ENCODE results near the gene HERC3. TPM values are rescaled to one million over a fixed set of nuclear protein-coding genes. Genes with fewer than 3 reads are reported as not detected.

Gene HERC3
- total and polyA plus RNA-seq, 10 of the 15 experiments (the other 5 are each of a cell fraction or from before 2014, with no cell fraction given) = 0.52 to 18.2 (median 2.8) TPM

DNA sequence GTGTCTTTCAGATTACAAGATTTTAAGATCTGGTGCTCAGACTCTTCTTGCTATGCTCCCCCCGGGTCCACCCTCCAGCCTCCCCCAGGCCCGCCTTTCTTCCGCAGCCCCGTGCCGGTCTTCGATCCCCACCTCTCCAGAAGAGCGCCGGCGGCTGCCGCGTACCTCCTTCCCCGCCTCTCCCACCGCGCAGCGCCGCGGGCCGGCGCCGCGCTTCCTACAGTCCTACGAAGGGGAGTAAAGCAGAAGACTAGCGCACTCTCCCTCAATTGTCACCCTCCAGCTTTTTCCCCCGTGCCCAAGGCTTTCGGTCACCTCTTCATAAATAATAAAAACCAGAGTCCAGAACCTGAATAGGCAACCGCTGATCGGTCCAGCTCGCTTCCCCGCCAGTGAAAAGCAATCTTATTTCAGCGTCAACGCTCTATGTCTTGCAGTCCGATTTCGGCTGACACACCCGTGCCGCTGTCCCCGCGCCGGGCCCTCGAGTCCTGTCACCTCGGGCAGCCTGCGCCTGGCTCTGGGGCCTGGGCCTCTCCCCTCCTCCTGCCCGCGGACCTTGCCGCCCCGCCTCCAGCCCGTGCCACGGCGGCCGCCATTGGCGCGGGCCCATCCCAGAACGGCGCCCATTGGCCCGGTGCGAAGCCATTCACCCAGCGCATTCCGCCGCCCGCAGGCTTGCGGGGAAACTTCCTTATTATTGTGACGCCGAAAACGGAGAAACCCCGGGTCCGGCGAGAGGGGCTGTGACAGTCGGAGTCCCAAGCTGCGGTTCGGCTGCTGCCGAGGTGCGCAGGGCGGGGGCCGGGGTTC, at the start of gene HERC3 (continued):
- TF ChIP-seq SIN3A (IDR thresholded peaks at IDR 0.05; ENCODE audit: low read depth, low read length) (peak; percentile 56; the same call in 1 of the 2 replicates), BRCA1 (IDR thresholded peaks at IDR 0.05; ENCODE audit: low read depth, low read length) (no peak), RB1 (IDR thresholded peaks at IDR 0.05; ENCODE audit: borderline replicate concordance) (0 out of 2 replicates have a peak, but pooled peaks have one; percentile 37), NFYB (IDR thresholded peaks at IDR 0.05; ENCODE audit: insufficient read depth, low read depth, low read length) (peak; percentile 90), SMAD5 (IDR thresholded peaks at IDR 0.05; ENCODE audit: low read depth) (no peak), ZNF274 (IDR thresholded peaks at IDR 0.05; ENCODE audit: insufficient read depth, insufficient read length) (no peak), NRF1 (conservative IDR thresholded peaks at IDR 0.05; ENCODE audit: low read depth, low read length) (no peak), SREBF1 (IDR thresholded peaks at IDR 0.05; ENCODE audit: low read length) (no peak), FOS (IDR thresholded peaks at IDR 0.05; ENCODE audit: borderline replicate concordance, extremely low read depth, insufficient read length) (peak; percentile 73), RELA (IDR thresholded peaks at IDR 0.05; ENCODE audit: borderline replicate concordance, partially characterized antibody) (peak; percentile 36), CREB1 (IDR thresholded peaks at IDR 0.05; ENCODE audit: low read depth) (peak; percentile 9; the same call in 1 of the 2 replicates), CHD2 (IDR thresholded peaks at IDR 0.05; ENCODE audit: borderline replicate concordance, low read depth, low read length) (peak; percentile 93), NFYA (IDR thresholded peaks at IDR 0.05; ENCODE audit: borderline replicate concordance, low read depth, low read length) (peak; percentile 26; the same call in 1 of the 2 replicates)
- TF ChIP-seq, protein P1, sequence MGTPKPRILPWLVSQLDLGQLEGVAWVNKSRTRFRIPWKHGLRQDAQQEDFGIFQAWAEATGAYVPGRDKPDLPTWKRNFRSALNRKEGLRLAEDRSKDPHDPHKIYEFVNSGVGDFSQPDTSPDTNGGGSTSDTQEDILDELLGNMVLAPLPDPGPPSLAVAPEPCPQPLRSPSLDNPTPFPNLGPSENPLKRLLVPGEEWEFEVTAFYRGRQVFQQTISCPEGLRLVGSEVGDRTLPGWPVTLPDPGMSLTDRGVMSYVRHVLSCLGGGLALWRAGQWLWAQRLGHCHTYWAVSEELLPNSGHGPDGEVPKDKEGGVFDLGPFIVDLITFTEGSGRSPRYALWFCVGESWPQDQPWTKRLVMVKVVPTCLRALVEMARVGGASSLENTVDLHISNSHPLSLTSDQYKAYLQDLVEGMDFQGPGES (IDR thresholded peaks at IDR 0.05) = peak; percentile 82; the same call in 1 of the 2 replicates
- TF ChIP-seq, protein P2, sequence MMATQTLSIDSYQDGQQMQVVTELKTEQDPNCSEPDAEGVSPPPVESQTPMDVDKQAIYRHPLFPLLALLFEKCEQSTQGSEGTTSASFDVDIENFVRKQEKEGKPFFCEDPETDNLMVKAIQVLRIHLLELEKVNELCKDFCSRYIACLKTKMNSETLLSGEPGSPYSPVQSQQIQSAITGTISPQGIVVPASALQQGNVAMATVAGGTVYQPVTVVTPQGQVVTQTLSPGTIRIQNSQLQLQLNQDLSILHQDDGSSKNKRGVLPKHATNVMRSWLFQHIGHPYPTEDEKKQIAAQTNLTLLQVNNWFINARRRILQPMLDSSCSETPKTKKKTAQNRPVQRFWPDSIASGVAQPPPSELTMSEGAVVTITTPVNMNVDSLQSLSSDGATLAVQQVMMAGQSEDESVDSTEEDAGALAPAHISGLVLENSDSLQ (IDR thresholded peaks at IDR 0.05) = peak; percentile 98
- TF ChIP-seq, protein P3, sequence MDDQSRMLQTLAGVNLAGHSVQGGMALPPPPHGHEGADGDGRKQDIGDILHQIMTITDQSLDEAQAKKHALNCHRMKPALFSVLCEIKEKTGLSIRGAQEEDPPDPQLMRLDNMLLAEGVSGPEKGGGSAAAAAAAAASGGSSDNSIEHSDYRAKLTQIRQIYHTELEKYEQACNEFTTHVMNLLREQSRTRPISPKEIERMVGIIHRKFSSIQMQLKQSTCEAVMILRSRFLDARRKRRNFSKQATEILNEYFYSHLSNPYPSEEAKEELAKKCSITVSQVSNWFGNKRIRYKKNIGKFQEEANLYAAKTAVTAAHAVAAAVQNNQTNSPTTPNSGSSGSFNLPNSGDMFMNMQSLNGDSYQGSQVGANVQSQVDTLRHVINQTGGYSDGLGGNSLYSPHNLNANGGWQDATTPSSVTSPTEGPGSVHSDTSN (IDR thresholded peaks at IDR 0.05; ENCODE audit: insufficient replicate concordance, low read depth, low read length) = peak; percentile 96
- TF ChIP-seq, protein P4, sequence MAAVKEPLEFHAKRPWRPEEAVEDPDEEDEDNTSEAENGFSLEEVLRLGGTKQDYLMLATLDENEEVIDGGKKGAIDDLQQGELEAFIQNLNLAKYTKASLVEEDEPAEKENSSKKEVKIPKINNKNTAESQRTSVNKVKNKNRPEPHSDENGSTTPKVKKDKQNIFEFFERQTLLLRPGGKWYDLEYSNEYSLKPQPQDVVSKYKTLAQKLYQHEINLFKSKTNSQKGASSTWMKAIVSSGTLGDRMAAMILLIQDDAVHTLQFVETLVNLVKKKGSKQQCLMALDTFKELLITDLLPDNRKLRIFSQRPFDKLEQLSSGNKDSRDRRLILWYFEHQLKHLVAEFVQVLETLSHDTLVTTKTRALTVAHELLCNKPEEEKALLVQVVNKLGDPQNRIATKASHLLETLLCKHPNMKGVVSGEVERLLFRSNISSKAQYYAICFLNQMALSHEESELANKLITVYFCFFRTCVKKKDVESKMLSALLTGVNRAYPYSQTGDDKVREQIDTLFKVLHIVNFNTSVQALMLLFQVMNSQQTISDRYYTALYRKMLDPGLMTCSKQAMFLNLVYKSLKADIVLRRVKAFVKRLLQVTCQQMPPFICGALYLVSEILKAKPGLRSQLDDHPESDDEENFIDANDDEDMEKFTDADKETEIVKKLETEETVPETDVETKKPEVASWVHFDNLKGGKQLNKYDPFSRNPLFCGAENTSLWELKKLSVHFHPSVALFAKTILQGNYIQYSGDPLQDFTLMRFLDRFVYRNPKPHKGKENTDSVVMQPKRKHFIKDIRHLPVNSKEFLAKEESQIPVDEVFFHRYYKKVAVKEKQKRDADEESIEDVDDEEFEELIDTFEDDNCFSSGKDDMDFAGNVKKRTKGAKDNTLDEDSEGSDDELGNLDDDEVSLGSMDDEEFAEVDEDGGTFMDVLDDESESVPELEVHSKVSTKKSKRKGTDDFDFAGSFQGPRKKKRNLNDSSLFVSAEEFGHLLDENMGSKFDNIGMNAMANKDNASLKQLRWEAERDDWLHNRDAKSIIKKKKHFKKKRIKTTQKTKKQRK (IDR thresholded peaks at IDR 0.05; ENCODE audit: low read depth, low read length) = peak; percentile 15; the same call in 1 of the 2 replicates
